GM21717 (cell line): Measurements from ENCODE around the gene APPBP2.
"Not testable (repeated sequence)": the region's sequence is repeated elsewhere in the genome, so short reads cannot be mapped to it uniquely, and the experiment has no call there.

ENCODE experiments used
- ATAC-seq: cut with Tn5 transposase; IDR thresholded peaks from one replicate; pipeline ENCODE4 v1.9.1; 2021; ENCODE audit warnings: mild to moderate bottlenecking, moderate library complexity; ENCODE audit not compliant: unreplicated experiment

Gene APPBP2

DNA sequence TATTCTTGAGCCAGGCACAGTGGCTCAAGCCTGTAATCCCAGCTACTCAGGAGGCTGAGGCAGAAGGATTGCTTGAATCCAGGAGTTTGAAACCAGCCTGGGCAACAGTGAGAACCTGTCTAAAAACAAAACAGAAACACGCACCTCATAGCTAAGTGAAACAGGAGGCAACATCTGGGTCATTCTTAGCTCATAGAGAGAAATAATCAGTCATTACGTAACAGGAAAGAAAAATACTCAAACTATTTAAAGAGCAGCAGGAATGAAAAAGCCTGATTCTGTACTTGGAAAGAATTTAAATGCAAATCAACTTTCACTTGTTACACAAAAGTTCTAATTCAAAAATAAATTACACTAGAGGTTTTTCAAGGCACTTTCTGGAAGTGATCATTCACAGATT, 86.5 kb downstream of the APPBP2 start:
- ATAC-seq, result no peak

DNA sequence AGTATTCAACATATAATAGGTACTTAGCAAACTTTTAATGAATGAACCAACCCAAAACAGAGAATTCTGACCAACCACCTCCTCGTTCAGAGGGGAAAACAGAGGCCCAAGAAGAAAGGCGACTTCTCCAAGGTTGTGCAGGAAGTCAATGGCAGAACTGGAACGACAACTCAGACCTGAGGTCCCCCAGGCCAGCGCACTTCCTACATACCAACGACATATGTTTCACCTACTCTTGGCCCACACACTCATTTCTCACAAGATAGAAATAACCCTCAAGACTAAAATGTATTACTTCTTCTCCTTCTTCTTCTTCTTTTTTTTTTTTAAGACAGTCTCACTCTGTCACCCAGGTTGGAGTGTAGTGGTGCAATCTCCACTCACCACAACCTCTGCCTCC, 89.4 kb downstream of the APPBP2 start:
- ATAC-seq, result no peak

- ATAC-seq, result no peak
These were observed 90.5 kb downstream of the APPBP2 start for GRCh38 chr17:60435244-60436167.

DNA sequence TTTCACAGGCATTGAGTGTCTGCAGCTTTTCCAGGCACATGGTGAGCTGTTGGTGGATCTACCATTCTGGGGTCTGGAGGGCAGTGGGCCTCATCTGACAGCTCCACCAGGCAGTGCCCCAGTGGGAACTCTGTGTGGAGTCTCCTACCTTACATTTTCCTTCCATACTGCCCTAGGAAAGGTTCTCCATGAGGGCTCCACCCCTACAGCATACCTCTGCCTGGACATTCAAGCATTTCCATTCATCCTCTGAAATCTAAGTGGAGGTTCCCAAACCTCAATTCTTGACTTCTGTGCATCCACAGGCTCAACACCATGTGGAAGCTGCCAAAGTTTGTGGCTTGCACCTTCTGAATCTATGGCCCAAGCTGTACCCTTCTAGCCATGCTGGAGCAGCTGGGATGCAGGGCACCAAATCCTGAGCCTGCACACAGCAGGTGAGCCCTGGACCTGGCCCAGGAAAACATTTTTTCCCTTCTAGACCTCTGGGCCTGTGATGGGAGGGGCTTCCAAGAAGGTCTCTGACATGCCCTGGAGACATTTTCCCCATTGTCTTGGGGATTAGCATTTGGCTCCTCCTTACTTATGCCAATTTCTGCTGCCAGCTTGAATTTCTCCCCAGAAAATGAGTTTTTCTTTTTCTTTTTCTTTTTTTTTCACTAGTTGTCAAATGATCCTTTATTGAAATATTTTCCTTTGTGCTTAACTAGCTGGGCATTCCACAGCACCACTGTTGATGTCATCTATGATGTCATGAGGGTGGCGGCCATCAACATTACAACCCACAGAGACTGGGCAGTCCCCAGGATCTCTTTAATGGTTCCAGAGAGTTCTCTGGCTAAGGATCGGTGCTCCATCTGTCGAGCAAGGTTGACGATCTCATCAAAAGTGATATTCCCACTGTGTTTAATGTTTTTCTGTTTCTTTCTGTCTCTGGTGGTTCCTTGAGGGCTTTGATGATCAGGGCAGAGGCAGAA, 92.7 kb downstream of the APPBP2 start:
- not testable (repeated sequence) for ATAC-seq

GRCh38 chr17:60430561-60430960, 95.5 kb downstream of the APPBP2 start:
- not testable (repeated sequence) for ATAC-seq

GRCh38 chr17:60428491-60428890, 97.6 kb downstream of the APPBP2 start:
- ATAC-seq, result not testable (repeated sequence)

DNA sequence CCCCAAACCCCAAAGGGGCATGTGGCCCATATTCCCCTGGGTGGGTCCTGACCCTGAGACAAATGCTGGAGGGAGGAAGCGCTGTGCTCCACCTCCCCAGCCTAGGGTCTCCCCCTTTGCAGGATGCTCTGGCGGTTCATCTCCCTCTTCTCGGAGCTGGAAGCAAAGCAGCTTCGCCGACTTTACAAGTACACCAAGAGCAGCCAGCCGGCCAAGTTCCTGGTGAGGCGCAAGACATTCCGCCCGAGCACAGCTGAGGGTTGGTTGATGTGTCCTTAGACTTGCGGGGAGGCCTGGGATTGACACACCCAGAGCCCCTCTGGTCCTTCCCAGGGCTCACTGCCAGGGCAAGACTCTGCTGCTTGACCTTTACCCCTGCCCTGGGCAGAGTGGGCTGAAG, 99.4 kb downstream of the APPBP2 start:
- ATAC-seq, result no peak

- no peak for ATAC-seq
These were observed 100.4 kb downstream of the APPBP2 start for GRCh38 chr17:60425626-60426025.

GRCh38 chr17:60423865-60424264, 102.2 kb downstream of the APPBP2 start:
- no peak for ATAC-seq

DNA sequence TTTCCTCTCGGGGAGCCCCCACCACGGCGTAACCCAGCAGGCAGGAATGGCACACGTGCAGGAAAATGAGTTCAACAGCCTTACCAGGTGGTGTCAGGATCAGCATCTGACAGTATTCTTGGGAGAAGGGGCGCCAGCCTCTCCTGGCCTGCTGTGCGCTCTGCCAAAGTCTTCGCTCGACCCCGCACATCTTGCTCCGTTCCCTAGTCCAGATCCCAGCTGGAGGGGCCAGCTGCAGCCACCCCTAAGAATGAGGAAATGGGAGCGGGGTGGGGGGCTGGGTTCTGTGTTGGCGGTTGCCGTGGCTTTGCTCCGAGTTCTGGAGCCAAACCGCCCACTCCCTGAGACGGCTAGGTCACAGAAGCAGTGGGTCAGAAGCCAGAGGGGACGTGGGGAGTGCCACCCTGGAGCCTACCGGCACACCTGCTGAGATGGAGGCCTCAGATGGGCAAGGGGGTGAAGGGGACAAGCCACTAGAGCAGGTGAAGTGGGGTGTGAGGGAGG, 103.8 kb downstream of the APPBP2 start, which contains the start of gene CHCT1:
Gene CHCT1 (plus strand): TSS at position 328 of the 504 bp plus-strand sequence. CDS start 104 bp downstream, at position 432.
- no peak for ATAC-seq

DNA sequence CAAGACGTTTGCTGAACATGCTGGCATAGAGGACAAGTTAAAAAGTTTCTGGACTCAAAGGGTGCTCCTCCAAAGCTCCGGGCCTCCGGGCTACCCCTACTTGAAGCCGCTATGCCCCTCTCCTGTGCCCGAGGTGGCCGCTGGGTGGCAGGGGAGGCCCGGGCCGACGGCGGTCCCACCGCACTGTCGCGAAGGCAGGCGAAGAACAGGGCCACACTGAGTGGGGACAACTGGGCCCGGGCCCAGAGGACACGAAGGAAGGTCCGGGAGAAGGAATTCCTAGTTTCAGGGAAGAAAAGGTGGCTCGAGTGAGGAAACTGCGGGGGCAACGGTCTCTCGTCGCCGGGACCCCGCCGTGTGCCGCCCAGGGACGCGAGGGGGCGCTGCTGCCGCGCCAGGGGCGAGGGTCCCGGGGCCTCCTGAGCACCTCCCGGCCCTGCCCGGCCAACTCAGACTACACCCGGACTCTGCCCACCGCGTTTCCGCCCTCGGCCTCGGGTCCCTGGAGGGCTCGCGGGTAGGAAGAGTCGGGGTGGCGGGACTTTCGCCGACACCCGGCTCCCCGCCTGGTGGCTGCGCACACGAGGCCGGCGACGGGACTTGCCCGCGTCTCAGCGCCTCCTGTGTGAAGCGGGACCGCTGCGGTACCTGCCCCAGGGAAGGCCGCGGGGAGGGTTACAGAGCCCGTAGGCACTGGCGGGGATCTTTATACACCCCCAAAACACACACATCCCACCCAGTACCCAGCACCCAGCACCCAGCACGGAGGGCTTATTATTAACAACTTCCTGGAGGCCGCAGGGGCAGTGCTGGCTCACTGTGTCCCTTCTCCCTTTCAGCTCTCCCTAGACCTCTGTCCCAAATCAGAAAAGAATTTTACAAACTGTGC, 104.5 kb downstream of the APPBP2 start:
- ATAC-seq, result peak; percentile 89

DNA sequence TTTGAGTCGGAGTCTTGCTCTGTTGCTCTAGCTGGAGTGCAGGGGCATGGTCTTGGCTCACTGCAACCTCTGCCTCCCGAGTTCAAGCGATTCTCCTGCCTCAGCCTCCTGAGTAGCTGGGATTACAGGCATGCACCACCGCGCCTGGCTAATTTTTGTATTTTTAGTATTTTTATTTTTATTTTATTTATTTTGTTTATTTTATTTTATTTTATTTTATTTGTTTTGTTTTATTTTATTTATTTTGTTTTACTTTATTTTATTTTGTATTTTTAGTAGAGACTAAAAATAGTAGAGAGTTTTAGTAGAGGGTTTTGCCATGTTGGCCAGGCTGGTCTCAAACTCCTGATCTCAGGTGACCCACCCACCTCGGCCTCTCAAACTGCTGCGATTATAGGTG, 106.2 kb downstream of the APPBP2 start:
- not testable (repeated sequence) for ATAC-seq

GRCh38 chr17:60419003-60419402, 107.0 kb downstream of the APPBP2 start:
- not testable (repeated sequence) for ATAC-seq

DNA sequence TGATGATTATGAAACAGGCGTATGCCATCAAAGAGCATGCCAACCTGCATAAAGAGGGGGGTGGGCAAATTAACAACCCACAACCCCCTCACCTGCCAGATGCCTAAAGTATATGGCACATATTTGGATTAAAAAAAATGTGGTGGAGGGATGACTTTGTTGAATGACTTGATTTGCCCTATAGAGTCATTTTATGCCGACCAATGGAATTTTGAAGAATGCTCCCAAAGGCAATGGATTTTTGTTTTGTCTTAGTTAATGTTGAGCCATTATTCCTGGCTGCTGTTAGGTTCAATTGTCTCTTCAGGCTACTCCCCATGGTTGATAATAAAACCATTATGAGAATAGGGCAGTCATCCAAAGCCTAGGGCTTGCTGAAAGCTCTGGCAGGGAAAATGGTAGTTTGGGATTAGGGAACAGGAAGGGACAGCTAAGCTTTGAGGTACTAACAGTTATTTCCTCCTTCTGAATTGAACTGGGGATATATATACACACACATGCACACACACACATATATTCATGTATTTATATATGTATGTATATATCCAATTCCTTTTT, 109.6 kb downstream of the APPBP2 start:
- no peak for ATAC-seq

DNA sequence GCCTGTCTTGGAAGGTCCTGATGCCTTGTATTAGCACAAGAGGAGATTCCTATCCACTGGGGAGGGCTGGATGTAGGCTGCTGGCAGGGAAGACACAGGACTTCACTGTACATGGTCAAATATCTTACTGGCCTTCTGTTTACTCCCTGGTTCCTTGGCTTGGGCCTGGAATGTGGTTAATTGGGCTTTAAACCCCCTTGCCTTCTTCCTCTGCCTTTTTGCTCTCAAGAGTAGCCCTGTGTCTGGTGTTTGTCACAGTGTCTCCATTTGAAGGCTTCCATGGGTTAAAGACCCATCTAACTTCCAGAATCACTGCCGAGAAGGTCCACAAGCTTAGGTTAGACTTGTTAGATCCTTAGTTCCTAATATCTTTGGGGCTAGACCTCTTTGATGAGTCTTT, 110.9 kb downstream of the APPBP2 start:
- no peak for ATAC-seq

GRCh38 chr17:60412701-60413100, 113.3 kb downstream of the APPBP2 start:
- no peak for ATAC-seq

- no peak for ATAC-seq
These were observed 116.0 kb downstream of the APPBP2 start for GRCh38 chr17:60410001-60410400.

DNA sequence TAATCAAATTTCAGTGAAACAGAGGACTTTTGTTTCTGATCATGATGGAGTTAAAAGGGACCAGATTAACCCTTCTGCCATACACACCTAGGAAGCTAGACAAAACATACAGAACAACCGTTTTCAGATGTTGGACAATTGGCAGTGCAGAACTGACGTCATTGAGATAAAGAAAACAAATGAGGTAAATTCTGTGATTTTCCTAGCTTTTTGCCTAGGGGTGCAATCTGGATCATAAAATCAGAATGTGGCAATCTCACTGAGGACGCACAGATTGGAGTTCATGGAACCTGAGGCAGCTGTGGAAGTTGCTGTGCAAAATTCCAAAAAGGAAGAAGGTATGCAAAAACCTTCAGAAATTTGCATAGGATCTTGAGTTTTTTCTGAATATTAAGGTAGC, 119.2 kb downstream of the APPBP2 start:
- no peak for ATAC-seq

- no peak for ATAC-seq
These were observed 122.1 kb downstream of the APPBP2 start for GRCh38 chr17:60403962-60404361.

DNA sequence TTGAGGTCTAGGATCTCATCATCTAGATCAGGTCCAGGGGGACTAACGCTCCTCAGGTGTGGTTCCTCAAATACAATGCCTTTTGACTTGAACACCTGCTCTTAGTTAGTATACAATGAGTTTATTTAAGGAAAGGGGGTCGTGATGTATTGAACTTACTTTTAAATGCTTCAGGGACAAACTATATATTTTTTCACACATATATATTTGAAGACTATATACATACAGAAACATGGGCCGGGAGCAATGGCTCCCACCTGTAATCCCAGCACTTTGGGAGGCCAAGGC, 122.6 kb downstream of the APPBP2 start:
- ATAC-seq, result no peak
